WTC11 (cell line): ENCODE results near the gene TP53BP2. TPM values are rescaled to one million over a fixed set of nuclear protein-coding genes. Genes with fewer than 3 reads are reported as not detected.

Experiments
- ATAC-seq: fragments of 200-7000 bp; cut with Tn5 transposase; 2 replicates; pipeline ENCODE4 v1.10.0; 2021; ENCODE audit warnings: mild to moderate bottlenecking, moderate library complexity
- CTCF ChIA-PET: fragments of 300-600 bp; sonication (Branson Sonifier 250); formaldehyde crosslinking; loops from one replicate; lab custom pipeline; 2021; ENCODE audit warnings: antibody characterized with exemption; lab: Charles Lee
- POLR2A ChIA-PET: fragments of 350-600 bp; sonication (Branson Sonifier 250); formaldehyde crosslinking; loops from one replicate; lab custom pipeline; 2021; ENCODE audit warnings: antibody characterized with exemption; lab: Charles Lee
- DNase-seq: peaks from one replicate; pipeline ENCODE4 v3.0.0; 2021; ENCODE audit warnings: low spot score
- H3K27ac Mint-ChIP-seq: 2 replicates; pipeline ENCODE4 v1.8.0; 2021; ENCODE audit warnings: mixed read lengths
- H3K27me3 Mint-ChIP-seq: 2 replicates; pipeline ENCODE4 v1.8.0; 2021; ENCODE audit warnings: low read depth, mild to moderate bottlenecking, moderate library complexity, mixed read lengths
- H3K36me3 Mint-ChIP-seq: 2 replicates; pipeline ENCODE4 v1.8.0; 2021; ENCODE audit warnings: mixed read lengths
- H3K4me1 Mint-ChIP-seq: 2 replicates; pipeline ENCODE4 v1.8.0; 2022; ENCODE audit warnings: mixed read lengths
- H3K4me3 Mint-ChIP-seq: 2 replicates; pipeline ENCODE4 v1.8.0; 2021; ENCODE audit warnings: mild to moderate bottlenecking, moderate library complexity, mixed read lengths
- H3K9me3 Mint-ChIP-seq: 2 replicates; pipeline ENCODE4 v1.8.0; 2021; ENCODE audit warnings: mixed read lengths
- CBFB ChIP-seq: sonication (generic); formaldehyde crosslinking; IDR thresholded peaks from 2 replicates; pipeline ENCODE4 v1.8.1; 2022; ENCODE audit warnings: mild to moderate bottlenecking, low read depth, missing genetic modification reagents
- CREM ChIP-seq: sonication (generic); formaldehyde crosslinking; IDR thresholded peaks from 2 replicates; pipeline ENCODE4 v1.8.1; 2022; ENCODE audit warnings: mild to moderate bottlenecking, missing genetic modification reagents, moderate library complexity
- ELF4 ChIP-seq: sonication (generic); formaldehyde crosslinking; IDR thresholded peaks from 2 replicates; pipeline ENCODE4 v1.8.1; 2022; ENCODE audit warnings: low read depth, mild to moderate bottlenecking, moderate library complexity, missing genetic modification reagents
- EMX1 ChIP-seq: fragments of 250-450 bp; sonication (Bioruptor Pico); IDR thresholded peaks from 2 replicates; pipeline ENCODE4 v1.8.0; 2021; ENCODE audit warnings: mild to moderate bottlenecking
- ESRRA ChIP-seq: sonication (generic); formaldehyde crosslinking; IDR thresholded peaks from 2 replicates; pipeline ENCODE4 v1.8.1; 2022; ENCODE audit warnings: mild to moderate bottlenecking, missing genetic modification reagents, borderline replicate concordance
- IRF2 ChIP-seq: sonication (generic); formaldehyde crosslinking; IDR thresholded peaks from 2 replicates; pipeline ENCODE4 v1.8.0; 2022; ENCODE audit warnings: low read depth, missing genetic modification reagents, borderline replicate concordance
- NFE2L1 ChIP-seq: sonication (generic); formaldehyde crosslinking; IDR thresholded peaks from 2 replicates; pipeline ENCODE4 v1.8.1; 2023; ENCODE audit warnings: missing genetic modification reagents
- PRRX2 ChIP-seq: fragments of 250-450 bp; sonication (Bioruptor Pico); IDR thresholded peaks from 2 replicates; pipeline ENCODE4 v1.8.0; 2021; ENCODE audit warnings: mild to moderate bottlenecking
- SMAD3 ChIP-seq: sonication (generic); formaldehyde crosslinking; IDR thresholded peaks from 2 replicates; pipeline ENCODE4 v1.8.0; 2022; ENCODE audit warnings: missing genetic modification reagents, mild to moderate bottlenecking, borderline replicate concordance
- TEAD1 ChIP-seq: sonication (generic); formaldehyde crosslinking; IDR thresholded peaks from 2 replicates; pipeline ENCODE4 v1.8.0; 2022; ENCODE audit warnings: mild to moderate bottlenecking, missing genetic modification reagents
- TEAD4 ChIP-seq: sonication (generic); formaldehyde crosslinking; IDR thresholded peaks from 2 replicates; pipeline ENCODE4 v1.8.0; 2022; ENCODE audit warnings: mild to moderate bottlenecking, missing genetic modification reagents
- ZNF317 ChIP-seq: sonication (generic); formaldehyde crosslinking; IDR thresholded peaks from 2 replicates; pipeline ENCODE4 v1.8.1; 2023; ENCODE audit warnings: low read depth, mild to moderate bottlenecking, moderate library complexity, missing genetic modification reagents, borderline replicate concordance
- total RNA-seq: library from RNA; stranded (reverse); gene quantifications from 3 replicates; pipeline ENCODE4 v1.2.3, GENCODE V29; 2021
- TF ChIP-seq, protein P1 (sequence below): sonication (generic); formaldehyde crosslinking; conservative IDR thresholded peaks from 2 replicates; pipeline ENCODE4 v1.8.1; 2023; ENCODE audit warnings: mild to moderate bottlenecking, low read depth, missing genetic modification reagents, moderate library complexity
- TF ChIP-seq, protein P2 (sequence below): sonication (generic); formaldehyde crosslinking; IDR thresholded peaks from 2 replicates; pipeline ENCODE4 v1.8.0; 2023; ENCODE audit warnings: mild to moderate bottlenecking, missing genetic modification reagents
- TF ChIP-seq, protein P3 (sequence below): sonication (generic); formaldehyde crosslinking; IDR thresholded peaks from 2 replicates; pipeline ENCODE4 v1.8.0; 2022; ENCODE audit warnings: mild to moderate bottlenecking, missing genetic modification reagents
- TF ChIP-seq, protein P4 (sequence below): sonication (generic); formaldehyde crosslinking; IDR thresholded peaks from 2 replicates; pipeline ENCODE4 v1.8.1; 2023; ENCODE audit warnings: mild to moderate bottlenecking, missing genetic modification reagents, moderate library complexity
- TF ChIP-seq, protein P5 (sequence below): sonication (generic); formaldehyde crosslinking; IDR thresholded peaks from 2 replicates; pipeline ENCODE4 v1.8.0; 2022; ENCODE audit warnings: mild to moderate bottlenecking, missing genetic modification reagents
- TF ChIP-seq, protein P6 (sequence below): sonication (generic); formaldehyde crosslinking; IDR thresholded peaks from 2 replicates; pipeline ENCODE4 v1.8.1; 2023; ENCODE audit warnings: mild to moderate bottlenecking, missing genetic modification reagents

Gene TP53BP2
- total RNA-seq, 1 experiment from 2014 or later, result 42.7 TPM

DNA sequence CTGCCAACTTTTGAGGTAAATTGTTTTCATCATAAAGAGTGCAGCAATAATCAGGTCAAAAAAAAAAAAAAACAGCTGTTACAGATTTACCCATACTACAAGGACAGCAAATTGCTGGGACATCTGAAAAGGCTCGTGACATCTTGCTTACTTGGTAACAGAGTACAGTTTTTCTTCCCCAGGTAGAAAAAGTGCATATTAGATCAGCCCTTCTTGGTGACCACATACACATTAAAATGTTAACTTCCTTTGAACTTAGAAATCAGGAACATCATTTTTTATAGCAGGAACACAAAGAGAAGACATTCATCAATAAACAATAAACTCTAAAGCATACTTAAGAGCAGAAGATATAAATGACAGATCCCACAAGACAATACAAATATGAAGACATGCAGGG is 16.1 kb downstream of the TP53BP2 start (continued):
- TF ChIP-seq, protein P1, sequence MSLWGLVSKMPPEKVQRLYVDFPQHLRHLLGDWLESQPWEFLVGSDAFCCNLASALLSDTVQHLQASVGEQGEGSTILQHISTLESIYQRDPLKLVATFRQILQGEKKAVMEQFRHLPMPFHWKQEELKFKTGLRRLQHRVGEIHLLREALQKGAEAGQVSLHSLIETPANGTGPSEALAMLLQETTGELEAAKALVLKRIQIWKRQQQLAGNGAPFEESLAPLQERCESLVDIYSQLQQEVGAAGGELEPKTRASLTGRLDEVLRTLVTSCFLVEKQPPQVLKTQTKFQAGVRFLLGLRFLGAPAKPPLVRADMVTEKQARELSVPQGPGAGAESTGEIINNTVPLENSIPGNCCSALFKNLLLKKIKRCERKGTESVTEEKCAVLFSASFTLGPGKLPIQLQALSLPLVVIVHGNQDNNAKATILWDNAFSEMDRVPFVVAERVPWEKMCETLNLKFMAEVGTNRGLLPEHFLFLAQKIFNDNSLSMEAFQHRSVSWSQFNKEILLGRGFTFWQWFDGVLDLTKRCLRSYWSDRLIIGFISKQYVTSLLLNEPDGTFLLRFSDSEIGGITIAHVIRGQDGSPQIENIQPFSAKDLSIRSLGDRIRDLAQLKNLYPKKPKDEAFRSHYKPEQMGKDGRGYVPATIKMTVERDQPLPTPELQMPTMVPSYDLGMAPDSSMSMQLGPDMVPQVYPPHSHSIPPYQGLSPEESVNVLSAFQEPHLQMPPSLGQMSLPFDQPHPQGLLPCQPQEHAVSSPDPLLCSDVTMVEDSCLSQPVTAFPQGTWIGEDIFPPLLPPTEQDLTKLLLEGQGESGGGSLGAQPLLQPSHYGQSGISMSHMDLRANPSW (CRISPR knock-in tag), result no peak
- TF ChIP-seq EMX1 (no peak), PRRX2 (CRISPR knock-in tag) (no peak), ZNF317 (no peak), CREM (CRISPR knock-in tag) (no peak), NFE2L1 (CRISPR knock-in tag) (no peak), ELF4 (CRISPR knock-in tag) (no peak)
- TF ChIP-seq, protein P2, sequence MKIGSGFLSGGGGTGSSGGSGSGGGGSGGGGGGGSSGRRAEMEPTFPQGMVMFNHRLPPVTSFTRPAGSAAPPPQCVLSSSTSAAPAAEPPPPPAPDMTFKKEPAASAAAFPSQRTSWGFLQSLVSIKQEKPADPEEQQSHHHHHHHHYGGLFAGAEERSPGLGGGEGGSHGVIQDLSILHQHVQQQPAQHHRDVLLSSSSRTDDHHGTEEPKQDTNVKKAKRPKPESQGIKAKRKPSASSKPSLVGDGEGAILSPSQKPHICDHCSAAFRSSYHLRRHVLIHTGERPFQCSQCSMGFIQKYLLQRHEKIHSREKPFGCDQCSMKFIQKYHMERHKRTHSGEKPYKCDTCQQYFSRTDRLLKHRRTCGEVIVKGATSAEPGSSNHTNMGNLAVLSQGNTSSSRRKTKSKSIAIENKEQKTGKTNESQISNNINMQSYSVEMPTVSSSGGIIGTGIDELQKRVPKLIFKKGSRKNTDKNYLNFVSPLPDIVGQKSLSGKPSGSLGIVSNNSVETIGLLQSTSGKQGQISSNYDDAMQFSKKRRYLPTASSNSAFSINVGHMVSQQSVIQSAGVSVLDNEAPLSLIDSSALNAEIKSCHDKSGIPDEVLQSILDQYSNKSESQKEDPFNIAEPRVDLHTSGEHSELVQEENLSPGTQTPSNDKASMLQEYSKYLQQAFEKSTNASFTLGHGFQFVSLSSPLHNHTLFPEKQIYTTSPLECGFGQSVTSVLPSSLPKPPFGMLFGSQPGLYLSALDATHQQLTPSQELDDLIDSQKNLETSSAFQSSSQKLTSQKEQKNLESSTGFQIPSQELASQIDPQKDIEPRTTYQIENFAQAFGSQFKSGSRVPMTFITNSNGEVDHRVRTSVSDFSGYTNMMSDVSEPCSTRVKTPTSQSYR (CRISPR knock-in tag), result no peak
- TF ChIP-seq, protein P3, sequence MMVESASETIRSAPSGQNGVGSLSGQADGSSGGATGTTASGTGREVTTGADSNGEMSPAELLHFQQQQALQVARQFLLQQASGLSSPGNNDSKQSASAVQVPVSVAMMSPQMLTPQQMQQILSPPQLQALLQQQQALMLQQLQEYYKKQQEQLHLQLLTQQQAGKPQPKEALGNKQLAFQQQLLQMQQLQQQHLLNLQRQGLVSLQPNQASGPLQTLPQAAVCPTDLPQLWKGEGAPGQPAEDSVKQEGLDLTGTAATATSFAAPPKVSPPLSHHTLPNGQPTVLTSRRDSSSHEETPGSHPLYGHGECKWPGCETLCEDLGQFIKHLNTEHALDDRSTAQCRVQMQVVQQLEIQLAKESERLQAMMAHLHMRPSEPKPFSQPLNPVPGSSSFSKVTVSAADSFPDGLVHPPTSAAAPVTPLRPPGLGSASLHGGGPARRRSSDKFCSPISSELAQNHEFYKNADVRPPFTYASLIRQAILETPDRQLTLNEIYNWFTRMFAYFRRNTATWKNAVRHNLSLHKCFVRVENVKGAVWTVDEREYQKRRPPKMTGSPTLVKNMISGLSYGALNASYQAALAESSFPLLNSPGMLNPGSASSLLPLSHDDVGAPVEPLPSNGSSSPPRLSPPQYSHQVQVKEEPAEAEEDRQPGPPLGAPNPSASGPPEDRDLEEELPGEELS (CRISPR knock-in tag), result no peak
- TF ChIP-seq, protein P4, sequence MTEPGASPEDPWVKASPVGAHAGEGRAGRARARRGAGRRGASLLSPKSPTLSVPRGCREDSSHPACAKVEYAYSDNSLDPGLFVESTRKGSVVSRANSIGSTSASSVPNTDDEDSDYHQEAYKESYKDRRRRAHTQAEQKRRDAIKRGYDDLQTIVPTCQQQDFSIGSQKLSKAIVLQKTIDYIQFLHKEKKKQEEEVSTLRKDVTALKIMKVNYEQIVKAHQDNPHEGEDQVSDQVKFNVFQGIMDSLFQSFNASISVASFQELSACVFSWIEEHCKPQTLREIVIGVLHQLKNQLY (CRISPR knock-in tag), result no peak
- TF ChIP-seq, protein P5, sequence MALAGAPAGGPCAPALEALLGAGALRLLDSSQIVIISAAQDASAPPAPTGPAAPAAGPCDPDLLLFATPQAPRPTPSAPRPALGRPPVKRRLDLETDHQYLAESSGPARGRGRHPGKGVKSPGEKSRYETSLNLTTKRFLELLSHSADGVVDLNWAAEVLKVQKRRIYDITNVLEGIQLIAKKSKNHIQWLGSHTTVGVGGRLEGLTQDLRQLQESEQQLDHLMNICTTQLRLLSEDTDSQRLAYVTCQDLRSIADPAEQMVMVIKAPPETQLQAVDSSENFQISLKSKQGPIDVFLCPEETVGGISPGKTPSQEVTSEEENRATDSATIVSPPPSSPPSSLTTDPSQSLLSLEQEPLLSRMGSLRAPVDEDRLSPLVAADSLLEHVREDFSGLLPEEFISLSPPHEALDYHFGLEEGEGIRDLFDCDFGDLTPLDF (CRISPR knock-in tag), result no peak
- TF ChIP-seq, all 79 proteins: peak for 0

DNA sequence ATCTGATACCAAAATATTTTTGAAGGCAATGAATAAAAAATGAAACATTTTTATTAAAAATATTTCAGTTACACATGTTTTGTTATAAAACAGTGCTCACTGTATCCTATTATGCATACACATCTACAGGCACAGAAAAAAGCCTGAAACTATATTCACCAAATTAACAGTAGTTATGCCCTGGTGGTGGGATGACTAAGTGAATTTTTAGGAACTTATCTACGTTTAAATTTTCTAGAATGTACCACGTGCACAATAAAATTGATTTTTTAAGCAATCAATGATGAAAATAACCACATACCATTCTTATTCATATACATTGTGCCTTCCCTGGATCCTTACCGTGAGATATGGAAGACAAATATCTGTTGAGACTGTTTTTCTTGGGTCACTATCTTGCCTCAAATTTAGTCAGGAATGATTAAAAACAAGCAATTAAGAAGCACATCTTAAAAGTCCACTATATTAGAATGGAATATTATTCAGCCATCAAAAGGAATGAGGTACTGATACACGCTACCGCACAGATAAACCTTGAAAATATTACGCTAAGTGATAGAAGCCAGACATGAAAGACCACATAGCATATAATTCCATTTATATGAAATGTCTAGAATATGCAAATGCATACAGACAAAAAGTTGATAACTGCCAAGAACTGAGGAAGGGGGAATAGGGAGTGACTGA is 17.4 kb downstream of the TP53BP2 start:
- POLR2A ChIA-PET, result no interaction called here
- CTCF ChIA-PET, result interaction anchor here (1.3 kb wide), 2 partner anchors 8 to 18 kb away, joined by 4 read pairs; partner anchors contain the start of gene TP53BP2
- peaks cover 3% of the 10 kb centered on the region; the same call in 1 of the 2 replicates for H3K36me3 Mint-ChIP-seq
- no peaks in the 10 kb centered on the region for H3K27me3 Mint-ChIP-seq
- ATAC-seq, result no peak
- H3K4me1 Mint-ChIP-seq, result peaks cover 45% of the 10 kb centered on the region
- no peak overlapping the region for H3K4me3 Mint-ChIP-seq
- H3K27ac Mint-ChIP-seq, result no peak overlapping the region
- peaks cover 4% of the 10 kb centered on the region; the same call in 1 of the 2 replicates for H3K9me3 Mint-ChIP-seq
- no peak for DNase-seq
- TF ChIP-seq TEAD4 (CRISPR knock-in tag), result no peak
- TF ChIP-seq ESRRA (CRISPR knock-in tag), result no peak
- TF ChIP-seq ZNF317, result no peak
- TF ChIP-seq, protein P3 (CRISPR knock-in tag), result no peak
- TF ChIP-seq, protein P2 (CRISPR knock-in tag), result no peak
- no peak for TF ChIP-seq TEAD1 (CRISPR knock-in tag)
- no peak for TF ChIP-seq SMAD3 (CRISPR knock-in tag)
- no peak for TF ChIP-seq IRF2
- TF ChIP-seq, protein P6, sequence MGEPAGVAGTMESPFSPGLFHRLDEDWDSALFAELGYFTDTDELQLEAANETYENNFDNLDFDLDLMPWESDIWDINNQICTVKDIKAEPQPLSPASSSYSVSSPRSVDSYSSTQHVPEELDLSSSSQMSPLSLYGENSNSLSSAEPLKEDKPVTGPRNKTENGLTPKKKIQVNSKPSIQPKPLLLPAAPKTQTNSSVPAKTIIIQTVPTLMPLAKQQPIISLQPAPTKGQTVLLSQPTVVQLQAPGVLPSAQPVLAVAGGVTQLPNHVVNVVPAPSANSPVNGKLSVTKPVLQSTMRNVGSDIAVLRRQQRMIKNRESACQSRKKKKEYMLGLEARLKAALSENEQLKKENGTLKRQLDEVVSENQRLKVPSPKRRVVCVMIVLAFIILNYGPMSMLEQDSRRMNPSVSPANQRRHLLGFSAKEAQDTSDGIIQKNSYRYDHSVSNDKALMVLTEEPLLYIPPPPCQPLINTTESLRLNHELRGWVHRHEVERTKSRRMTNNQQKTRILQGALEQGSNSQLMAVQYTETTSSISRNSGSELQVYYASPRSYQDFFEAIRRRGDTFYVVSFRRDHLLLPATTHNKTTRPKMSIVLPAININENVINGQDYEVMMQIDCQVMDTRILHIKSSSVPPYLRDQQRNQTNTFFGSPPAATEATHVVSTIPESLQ (CRISPR knock-in tag), result no peak
- TF ChIP-seq CBFB, result no peak
